Measurements from ENCODE around the gene VTI1B.
"Not testable (repeated sequence)": the region's sequence is repeated elsewhere in the genome, so short reads cannot be mapped to it uniquely, and the experiment has no call there.

The VTI1B gene, protein sequence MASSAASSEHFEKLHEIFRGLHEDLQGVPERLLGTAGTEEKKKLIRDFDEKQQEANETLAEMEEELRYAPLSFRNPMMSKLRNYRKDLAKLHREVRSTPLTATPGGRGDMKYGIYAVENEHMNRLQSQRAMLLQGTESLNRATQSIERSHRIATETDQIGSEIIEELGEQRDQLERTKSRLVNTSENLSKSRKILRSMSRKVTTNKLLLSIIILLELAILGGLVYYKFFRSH

DNA sequence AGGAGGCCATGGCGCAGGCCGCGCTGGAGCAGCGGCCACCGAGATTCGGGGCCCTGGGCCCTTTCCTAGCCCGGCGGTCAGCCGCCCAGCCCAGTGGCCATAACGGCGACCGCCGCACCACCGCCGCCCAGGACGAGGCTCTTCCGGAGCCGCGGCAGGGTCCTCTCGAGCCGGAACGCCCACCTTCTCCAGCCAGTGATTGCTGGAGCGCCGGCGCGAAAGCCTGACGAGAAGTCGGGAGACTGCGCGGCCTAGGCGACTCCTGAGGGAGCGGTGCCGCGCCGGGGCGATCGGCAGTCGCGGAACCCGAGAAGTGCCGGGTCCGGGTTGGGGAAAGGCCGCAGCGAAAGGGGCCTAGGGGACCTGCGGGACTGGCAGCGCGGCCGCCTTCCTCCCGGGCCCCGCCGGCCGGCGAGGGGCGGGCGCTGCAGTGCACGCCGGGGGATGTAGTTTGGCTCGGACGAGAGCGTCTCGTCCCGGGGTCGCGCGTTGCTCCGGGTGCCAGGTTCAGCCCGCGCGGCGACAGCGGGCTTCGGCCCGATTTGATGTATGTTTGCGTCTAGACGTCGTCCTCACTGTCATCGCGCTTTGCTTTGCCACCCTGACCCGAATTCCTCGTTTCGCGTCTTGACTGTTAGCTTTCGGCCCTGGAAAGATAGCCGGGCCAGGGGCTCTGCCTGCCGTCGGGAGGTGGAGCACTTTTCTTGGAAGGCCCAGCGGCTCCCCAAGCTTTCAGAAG is at the start of gene VTI1B:
Gene VTI1B, minus strand, starts transcription at position 153 of the 739 bp plus-strand sequence. Its CDS starts 143 bp downstream, at position 10.
- DNase-seq (ENCODE audit: low read depth), result no peak
- peak within 1 kb of the TSS; percentile 82 for H3K4me3 ChIP-seq (ENCODE audit: low read depth, low read length)
- TF ChIP-seq, protein P1, sequence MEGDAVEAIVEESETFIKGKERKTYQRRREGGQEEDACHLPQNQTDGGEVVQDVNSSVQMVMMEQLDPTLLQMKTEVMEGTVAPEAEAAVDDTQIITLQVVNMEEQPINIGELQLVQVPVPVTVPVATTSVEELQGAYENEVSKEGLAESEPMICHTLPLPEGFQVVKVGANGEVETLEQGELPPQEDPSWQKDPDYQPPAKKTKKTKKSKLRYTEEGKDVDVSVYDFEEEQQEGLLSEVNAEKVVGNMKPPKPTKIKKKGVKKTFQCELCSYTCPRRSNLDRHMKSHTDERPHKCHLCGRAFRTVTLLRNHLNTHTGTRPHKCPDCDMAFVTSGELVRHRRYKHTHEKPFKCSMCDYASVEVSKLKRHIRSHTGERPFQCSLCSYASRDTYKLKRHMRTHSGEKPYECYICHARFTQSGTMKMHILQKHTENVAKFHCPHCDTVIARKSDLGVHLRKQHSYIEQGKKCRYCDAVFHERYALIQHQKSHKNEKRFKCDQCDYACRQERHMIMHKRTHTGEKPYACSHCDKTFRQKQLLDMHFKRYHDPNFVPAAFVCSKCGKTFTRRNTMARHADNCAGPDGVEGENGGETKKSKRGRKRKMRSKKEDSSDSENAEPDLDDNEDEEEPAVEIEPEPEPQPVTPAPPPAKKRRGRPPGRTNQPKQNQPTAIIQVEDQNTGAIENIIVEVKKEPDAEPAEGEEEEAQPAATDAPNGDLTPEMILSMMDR (IDR thresholded peaks at IDR 0.05; ENCODE audit: control insufficient read depth, extremely low read depth, insufficient read depth), result peak; percentile 20; the same call in 1 of the 2 replicates

GRCh38 chr14:67722293-67722692 is 47.9 kb upstream of the VTI1B start:
- H3K4me3 ChIP-seq (ENCODE audit: low read depth, low read length), result no peak overlapping the region
- peak; percentile 46 for DNase-seq (ENCODE audit: low read depth)
- TF ChIP-seq, protein P1 (IDR thresholded peaks at IDR 0.05; ENCODE audit: control insufficient read depth, extremely low read depth, insufficient read depth), result no peak

GRCh38 chr14:67721875-67722274 is 47.4 kb upstream of the VTI1B start:
- no peak for DNase-seq (ENCODE audit: low read depth)
- TF ChIP-seq, protein P1 (IDR thresholded peaks at IDR 0.05; ENCODE audit: control insufficient read depth, extremely low read depth, insufficient read depth), result no peak
- no peak overlapping the region for H3K4me3 ChIP-seq (ENCODE audit: low read depth, low read length)

- TF ChIP-seq, protein P1 (IDR thresholded peaks at IDR 0.05; ENCODE audit: control insufficient read depth, extremely low read depth, insufficient read depth), result no peak
- DNase-seq (ENCODE audit: low read depth), result no peak
Observed at GRCh38 chr14:67719866-67720265, 45.4 kb upstream of the VTI1B start.

DNA sequence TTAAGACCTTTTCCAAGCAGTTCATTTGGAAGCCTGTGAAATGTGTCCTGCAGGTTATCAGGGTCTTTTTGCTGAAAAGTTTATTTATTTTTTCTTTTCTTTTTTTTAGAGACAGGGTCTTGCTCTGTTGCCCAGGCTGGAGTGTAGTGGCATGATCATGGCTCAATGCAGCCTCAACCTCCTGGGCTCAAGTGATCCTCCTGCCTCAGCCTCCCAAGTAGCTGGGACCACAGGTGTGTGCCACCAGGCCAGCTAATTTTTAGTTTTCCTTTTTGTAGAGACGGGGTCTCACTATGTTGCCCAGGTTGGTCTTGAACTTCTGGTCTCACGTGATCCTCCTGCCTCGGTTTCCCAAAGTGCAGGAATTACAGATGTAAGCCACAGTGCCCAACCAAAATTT is 45.0 kb upstream of the VTI1B start:
- not testable (repeated sequence) for DNase-seq (ENCODE audit: low read depth); H3K4me3 ChIP-seq (ENCODE audit: low read depth, low read length)

More at GRCh38 chr14:67719866-67720265, 45.4 kb upstream of the VTI1B start:
- H3K4me3 ChIP-seq (ENCODE audit: low read depth, low read length), result no peak overlapping the region

GRCh38 chr14:67718265-67718664 is 43.8 kb upstream of the VTI1B start:
- TF ChIP-seq, protein P1 (IDR thresholded peaks at IDR 0.05; ENCODE audit: control insufficient read depth, extremely low read depth, insufficient read depth), result no peak
- no peak for DNase-seq (ENCODE audit: low read depth)
- no peak overlapping the region for H3K4me3 ChIP-seq (ENCODE audit: low read depth, low read length)

DNA sequence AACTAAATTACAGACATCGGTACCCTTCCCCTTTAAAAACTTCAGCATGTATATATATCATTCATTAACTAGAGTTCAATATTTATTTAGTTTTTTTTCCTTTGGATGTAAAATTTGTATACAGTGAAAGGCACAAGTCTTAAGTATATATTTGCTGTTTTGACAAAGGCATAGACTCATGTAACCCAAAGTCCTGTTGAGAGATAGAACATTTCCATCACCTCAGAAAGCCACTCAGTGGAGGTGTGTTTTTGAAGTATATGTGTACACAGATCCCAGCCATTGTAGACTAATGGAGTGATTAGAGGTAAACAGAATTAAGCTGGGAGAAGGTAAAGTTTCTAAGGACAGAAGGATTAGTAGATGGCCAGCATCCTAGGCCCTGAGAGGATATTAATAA is 42.6 kb upstream of the VTI1B start:
- no peak overlapping the region for H3K4me3 ChIP-seq (ENCODE audit: low read depth, low read length)
- TF ChIP-seq, protein P1 (IDR thresholded peaks at IDR 0.05; ENCODE audit: control insufficient read depth, extremely low read depth, insufficient read depth), result no peak
- no peak for DNase-seq (ENCODE audit: low read depth)

Data from LNCaP clone FGC (cell line).